Osteocyte (in vitro differentiated cells): ENCODE data around the gene GDAP2. TPM values are rescaled to one million over a fixed set of nuclear protein-coding genes. Genes with fewer than 3 reads are reported as not detected.
A peak's percentile ranks its signal among the peaks of the same experiment; 100 is the strongest.

Experiments used
- DNase-seq: peaks from one replicate; pipeline ENCODE4 v3.0.0; 2021; ENCODE audit warnings: mixed read lengths; ENCODE audit not compliant: unreplicated experiment; ENCODE audit errors: extremely low spot score
- H3K27ac Mint-ChIP-seq: one replicate; pipeline ENCODE4 v1.8.0; 2021; ENCODE audit warnings: mild to moderate bottlenecking, mixed read lengths; ENCODE audit not compliant: unreplicated experiment
- H3K27me3 Mint-ChIP-seq: one replicate; pipeline ENCODE4 v1.8.0; 2021; ENCODE audit warnings: mixed read lengths; ENCODE audit not compliant: unreplicated experiment
- H3K36me3 Mint-ChIP-seq: one replicate; pipeline ENCODE4 v1.8.0; 2021; ENCODE audit warnings: mixed read lengths; ENCODE audit not compliant: unreplicated experiment
- H3K4me1 Mint-ChIP-seq: one replicate; pipeline ENCODE4 v1.8.0; 2021; ENCODE audit warnings: mixed read lengths; ENCODE audit not compliant: unreplicated experiment
- H3K4me3 Mint-ChIP-seq: one replicate; pipeline ENCODE4 v1.8.0; 2021; ENCODE audit warnings: mild to moderate bottlenecking, moderate library complexity, mixed read lengths; ENCODE audit not compliant: unreplicated experiment
- H3K9me3 Mint-ChIP-seq: one replicate; pipeline ENCODE4 v1.8.0; 2021; ENCODE audit warnings: mixed read lengths; ENCODE audit not compliant: unreplicated experiment
- CTCF ChIP-seq: fragments of 200-600 bp; sonication (generic); IDR thresholded peaks from 2 replicates; pipeline ENCODE4 v1.5.0; 2021; ENCODE audit warnings: antibody characterized with exemption, mild to moderate bottlenecking, moderate library complexity
- total RNA-seq: library from RNA; stranded (reverse); gene quantifications from 2 replicates; pipeline ENCODE4 v1.2.1, GENCODE V29; 2021

Gene GDAP2
- total RNA-seq, 1 donor from 2014 or later = 22.9 TPM

DNA sequence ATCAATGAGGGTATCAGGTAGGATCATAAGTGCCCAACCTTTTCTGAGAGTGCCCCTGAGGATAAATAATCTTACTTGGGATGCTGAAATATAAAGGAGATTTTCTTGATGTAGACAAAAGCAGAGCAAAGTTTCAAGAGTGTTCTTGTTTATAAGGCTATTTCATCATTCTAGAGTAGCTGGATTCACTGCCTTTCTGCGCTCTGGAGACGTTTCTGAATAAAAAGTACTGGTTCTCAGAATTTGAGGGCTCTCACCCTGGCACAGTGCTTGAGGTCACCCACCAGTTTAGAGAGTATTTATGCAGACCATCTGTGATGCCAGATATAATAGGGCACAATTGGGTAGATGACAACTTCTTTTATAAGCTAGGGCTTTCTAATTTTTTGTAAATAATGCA is 103.3 kb downstream of the GDAP2 start:
- peaks cover 64% of the 10 kb centered on the region for H3K4me1 Mint-ChIP-seq
- no peaks in the 10 kb centered on the region for H3K36me3 Mint-ChIP-seq
- no peak for DNase-seq
- no peaks in the 10 kb centered on the region for H3K9me3 Mint-ChIP-seq
- no peak overlapping the region for H3K4me3 Mint-ChIP-seq
- H3K27ac Mint-ChIP-seq = peak overlapping the region; percentile 72
- no peak for TF ChIP-seq CTCF
- no peaks in the 10 kb centered on the region for H3K27me3 Mint-ChIP-seq

DNA sequence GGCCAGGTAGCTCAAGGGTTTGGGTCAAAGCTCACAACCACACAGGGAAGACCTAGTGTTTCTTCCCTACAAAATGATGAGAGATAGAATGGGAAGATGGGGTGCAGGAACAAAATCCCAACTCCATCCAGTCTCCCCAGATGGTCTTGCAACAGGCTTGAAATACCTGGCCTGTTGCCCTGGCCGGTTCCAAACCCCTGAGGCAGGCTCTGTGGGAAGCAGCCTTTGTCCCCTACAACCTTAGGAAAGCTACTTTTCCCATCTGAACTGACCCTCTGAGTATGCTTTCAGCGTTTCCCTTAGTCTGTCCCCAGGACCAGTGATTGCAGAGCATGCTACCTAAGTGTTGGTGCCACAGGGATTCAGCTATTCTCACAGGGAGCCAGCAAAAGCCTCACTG is 104.0 kb downstream of the GDAP2 start:
- no peaks in the 10 kb centered on the region for H3K36me3 Mint-ChIP-seq
- H3K4me1 Mint-ChIP-seq = peaks cover 66% of the 10 kb centered on the region
- H3K27ac Mint-ChIP-seq = no peak overlapping the region
- DNase-seq = no peak
- H3K27me3 Mint-ChIP-seq = no peaks in the 10 kb centered on the region
- no peak for TF ChIP-seq CTCF
- no peaks in the 10 kb centered on the region for H3K9me3 Mint-ChIP-seq
- no peak overlapping the region for H3K4me3 Mint-ChIP-seq

DNA sequence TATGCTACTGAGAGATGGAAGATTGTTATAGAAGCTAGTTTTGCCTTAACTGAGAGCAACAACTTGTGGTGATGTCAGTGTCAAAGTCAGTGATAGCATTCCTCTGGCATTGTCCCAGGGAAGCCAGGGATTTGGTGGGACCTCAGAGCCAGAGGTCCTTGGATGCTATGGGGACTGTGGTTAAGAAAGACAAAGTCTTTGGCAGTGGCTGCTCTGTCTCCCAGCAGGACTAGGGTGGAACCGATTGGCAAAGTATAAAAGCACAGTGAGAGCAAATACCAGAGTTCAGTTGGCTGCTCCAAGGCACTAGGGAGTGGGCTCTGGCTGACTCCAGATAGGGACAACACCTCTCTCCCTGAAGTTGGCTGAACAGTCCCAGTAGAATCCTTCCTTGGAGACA is 104.8 kb downstream of the GDAP2 start:
- no peak for TF ChIP-seq CTCF
- H3K27ac Mint-ChIP-seq = no peak overlapping the region
- no peaks in the 10 kb centered on the region for H3K36me3 Mint-ChIP-seq
- H3K9me3 Mint-ChIP-seq = no peaks in the 10 kb centered on the region
- no peak overlapping the region for H3K4me3 Mint-ChIP-seq
- DNase-seq = no peak
- no peaks in the 10 kb centered on the region for H3K27me3 Mint-ChIP-seq
- H3K4me1 Mint-ChIP-seq = peaks cover 66% of the 10 kb centered on the region

- Mint-ChIP-seq H3K4me3 (no peak overlapping the region), H3K27me3 (no peaks in the 10 kb centered on the region), H3K9me3 (no peaks in the 10 kb centered on the region), H3K4me1 (peaks cover 45% of the 10 kb centered on the region), H3K27ac (peak overlapping the region; percentile 87), H3K36me3 (no peaks in the 10 kb centered on the region)
- no peak for TF ChIP-seq CTCF
- no peak for DNase-seq
Observed at GRCh38 chr1:117821774-117822482, 107.5 kb downstream of the GDAP2 start.

GRCh38 chr1:117821382-117821755 is 108.1 kb downstream of the GDAP2 start:
- DNase-seq = no peak
- Mint-ChIP-seq H3K9me3 (no peaks in the 10 kb centered on the region), H3K36me3 (no peaks in the 10 kb centered on the region), H3K27ac (peak overlapping the region; percentile 87), H3K27me3 (no peaks in the 10 kb centered on the region), H3K4me3 (no peak overlapping the region), H3K4me1 (peaks cover 40% of the 10 kb centered on the region)
- no peak for TF ChIP-seq CTCF
